GM18907 (cell line): ENCODE results near the gene FKBP10.
"Not testable (repeated sequence)": the region's sequence is repeated elsewhere in the genome, so short reads cannot be mapped to it uniquely, and the experiment has no call there.

Experiments used
- ATAC-seq: cut with Tn5 transposase; IDR thresholded peaks from one replicate; pipeline ENCODE4 v1.9.1; 2021; ENCODE audit warnings: mild to moderate bottlenecking, moderate library complexity; ENCODE audit not compliant: unreplicated experiment

The FKBP10 gene

GRCh38 chr17:41837761-41838538 lies 25.1 kb downstream of the FKBP10 start, which contains the start of gene KLHL10:
TSS of gene KLHL10 (plus strand) at chr17:41837825. CDS start at chr17:41837933, 108 bp downstream.
- no peak for ATAC-seq

DNA sequence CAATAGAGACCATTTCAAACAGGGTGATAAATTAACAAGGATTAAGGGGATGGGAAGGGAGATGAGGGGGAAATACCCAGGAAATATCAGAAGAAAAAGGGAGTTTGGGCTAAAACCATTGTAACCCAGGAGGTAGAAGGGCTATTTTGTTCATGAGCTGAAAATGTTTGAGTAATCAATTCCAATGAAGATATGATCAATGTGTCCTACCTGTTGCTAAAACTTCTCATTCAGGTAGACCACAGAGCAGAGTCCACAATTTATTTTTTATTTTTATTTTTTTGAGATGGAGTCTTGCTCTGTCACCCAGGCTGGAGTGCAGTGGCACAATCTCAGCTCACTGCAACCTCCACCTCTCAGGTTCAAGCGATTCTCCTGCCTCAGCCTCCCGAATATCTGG lies 26.6 kb downstream of the FKBP10 start:
- ATAC-seq: not testable (repeated sequence)

GRCh38 chr17:41840781-41841180 lies 28.0 kb downstream of the FKBP10 start:
- ATAC-seq: not testable (repeated sequence)

DNA sequence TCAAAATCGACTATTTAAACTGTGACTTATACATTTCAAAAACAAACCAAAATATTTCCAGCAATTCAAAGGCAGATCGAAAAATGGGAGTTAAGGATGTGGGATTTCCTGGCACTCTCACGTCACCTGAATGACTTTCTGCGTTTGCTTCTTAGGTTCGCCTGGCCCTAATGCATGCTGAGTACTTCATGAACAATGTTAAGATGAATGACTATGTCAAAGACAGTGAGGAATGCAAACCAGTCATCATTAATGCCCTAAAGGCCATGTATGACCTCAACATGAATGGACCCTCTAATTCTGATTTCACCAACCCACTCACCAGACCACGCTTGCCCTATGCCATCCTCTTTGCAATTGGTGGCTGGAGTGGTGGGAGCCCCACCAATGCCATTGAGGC lies 32.2 kb downstream of the FKBP10 start:
- ATAC-seq: no peak

- ATAC-seq: no peak
These were observed 36.0 kb downstream of the FKBP10 start for GRCh38 chr17:41848788-41849187.

DNA sequence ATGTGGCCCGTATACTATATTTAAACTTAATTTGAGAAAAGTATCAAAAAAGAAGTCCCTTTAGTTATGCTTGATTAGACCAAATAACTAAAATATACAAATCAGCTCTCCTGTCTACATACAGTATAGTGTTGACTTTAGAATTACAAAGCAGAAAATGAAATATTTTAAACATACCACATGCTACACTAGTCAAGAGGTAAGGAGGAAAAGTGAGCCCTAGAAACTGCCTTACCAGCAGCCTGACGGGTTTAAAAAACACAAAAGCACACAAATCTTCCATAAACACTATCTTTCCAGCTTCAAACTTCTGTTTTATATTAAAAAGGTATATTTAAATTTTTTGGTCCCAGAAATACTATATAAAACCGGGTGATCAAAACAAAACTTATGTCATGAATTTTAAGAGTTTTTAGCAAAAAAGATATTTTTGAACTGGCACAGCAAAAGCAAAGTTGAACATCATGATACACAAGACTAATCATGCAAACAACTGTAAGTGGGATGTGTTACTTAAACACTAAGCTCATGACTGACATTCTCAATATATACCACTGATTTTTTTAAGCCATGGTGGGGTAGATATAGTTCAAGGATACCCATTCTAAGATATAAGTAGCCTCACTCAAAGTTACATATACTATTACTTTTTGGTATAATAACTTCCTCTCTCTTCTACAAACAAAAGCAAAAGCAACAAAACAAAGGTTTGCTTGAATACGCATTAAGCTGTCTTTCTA lies 36.6 kb downstream of the FKBP10 start:
- no peak for ATAC-seq

DNA sequence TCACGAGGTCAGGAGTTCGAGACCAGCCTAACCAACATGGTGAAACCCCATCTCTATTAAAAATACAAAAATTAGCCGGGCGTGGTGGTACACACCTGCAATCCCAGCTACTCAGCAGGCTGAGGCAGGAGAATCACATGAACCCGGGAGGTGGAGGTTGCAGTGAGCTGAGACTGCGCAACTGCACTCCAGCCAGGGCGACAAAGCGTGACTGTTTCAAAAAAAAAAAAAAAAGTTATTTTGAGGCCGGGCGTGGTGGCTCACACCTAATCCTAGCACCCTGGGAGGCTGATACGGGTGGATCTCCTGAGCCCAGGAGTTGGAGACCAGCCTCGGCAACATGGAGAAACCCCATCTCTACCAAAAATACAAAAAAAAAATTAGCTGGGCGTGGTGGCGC lies 38.6 kb downstream of the FKBP10 start:
- ATAC-seq: not testable (repeated sequence)

- ATAC-seq: no peak
These were observed 47.6 kb downstream of the FKBP10 start for GRCh38 chr17:41860254-41860931.

DNA sequence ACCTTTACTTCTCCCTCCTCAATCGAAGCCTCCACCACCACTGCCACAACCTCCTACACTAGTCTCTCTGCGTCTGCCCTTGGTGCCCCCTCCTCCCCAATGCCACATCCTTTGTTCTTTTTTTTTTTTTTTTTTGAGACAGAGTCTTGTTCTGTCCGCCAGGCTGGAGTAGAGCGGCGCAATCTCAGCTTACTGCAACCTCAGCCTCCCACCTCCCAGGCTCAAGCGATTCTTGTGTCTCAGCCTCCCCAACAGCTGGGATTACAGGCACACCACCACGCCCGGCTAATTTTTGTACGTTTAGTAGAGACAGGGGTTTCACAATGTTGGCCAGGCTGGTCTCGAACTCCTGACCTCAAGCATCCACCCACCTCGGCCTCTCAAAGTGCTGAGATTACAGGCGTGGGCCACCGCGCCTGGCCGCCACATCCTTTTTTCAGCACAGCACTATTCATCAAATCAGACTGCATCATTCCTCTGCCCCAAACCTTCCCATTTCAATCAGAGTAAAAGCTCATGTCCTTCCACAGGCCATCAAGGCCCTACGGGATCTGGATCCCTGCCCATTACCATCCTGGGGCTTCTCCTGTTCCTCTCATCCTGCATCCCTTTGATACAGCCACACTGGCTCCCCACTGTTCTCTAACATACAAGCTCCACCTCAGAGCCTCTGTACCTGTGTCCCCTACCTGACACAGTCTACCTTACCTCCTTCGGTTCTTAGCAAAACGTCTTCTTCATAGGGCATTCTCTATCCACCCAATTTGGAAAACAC lies 50.5 kb downstream of the FKBP10 start:
- ATAC-seq: no peak

DNA sequence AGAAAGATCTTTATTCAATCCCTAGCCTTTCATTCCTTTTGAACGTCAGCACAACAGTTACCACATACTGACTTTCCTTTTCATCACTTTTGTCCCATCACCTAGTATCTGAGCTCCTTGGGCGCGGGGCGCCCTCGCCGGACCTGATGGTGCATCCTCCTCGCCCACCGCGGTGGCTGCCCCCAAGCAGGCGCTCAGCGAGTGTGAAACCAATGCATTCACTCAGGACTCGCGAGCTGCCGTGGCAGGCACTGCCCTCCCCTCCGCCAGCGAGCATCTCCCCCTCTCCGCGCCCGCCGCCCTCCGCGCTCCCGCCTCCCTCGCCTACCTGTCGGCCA lies 51.7 kb downstream of the FKBP10 start:
- no peak for ATAC-seq

GRCh38 chr17:41864836-41865595 lies 52.2 kb downstream of the FKBP10 start, which contains the start of gene KLHL11:
TSS of gene KLHL11 (minus strand) at chr17:41865423. CDS start at chr17:41865370, 53 bp downstream.
- peak; percentile 82 for ATAC-seq

- ATAC-seq: no peak
These were observed 52.7 kb downstream of the FKBP10 start for GRCh38 chr17:41865596-41865893.

DNA sequence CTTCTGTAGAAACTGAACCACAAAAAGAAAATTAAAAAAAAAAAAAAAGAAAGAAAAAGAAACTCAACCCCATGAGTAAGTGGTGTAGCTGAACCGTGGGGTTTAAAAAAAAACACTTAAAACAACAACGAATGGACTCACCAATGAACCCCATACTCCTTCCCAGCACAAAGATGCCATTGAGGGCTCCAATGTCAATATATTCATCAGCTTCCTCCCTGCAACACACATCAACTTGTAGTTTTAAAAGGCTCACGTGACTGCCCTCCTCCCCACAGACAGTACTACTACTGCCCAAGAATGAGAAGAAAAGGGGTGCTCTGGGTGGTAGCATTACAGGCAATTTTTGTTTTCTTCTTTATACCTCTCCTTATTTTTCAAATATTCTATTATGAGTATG lies 55.8 kb downstream of the FKBP10 start:
- ATAC-seq: no peak

GRCh38 chr17:41869426-41869825 lies 56.6 kb downstream of the FKBP10 start:
- no peak for ATAC-seq

GRCh38 chr17:41870097-41870496 lies 57.3 kb downstream of the FKBP10 start:
- no peak for ATAC-seq

- ATAC-seq: no peak
These were observed 57.8 kb downstream of the FKBP10 start for GRCh38 chr17:41870627-41871026.

DNA sequence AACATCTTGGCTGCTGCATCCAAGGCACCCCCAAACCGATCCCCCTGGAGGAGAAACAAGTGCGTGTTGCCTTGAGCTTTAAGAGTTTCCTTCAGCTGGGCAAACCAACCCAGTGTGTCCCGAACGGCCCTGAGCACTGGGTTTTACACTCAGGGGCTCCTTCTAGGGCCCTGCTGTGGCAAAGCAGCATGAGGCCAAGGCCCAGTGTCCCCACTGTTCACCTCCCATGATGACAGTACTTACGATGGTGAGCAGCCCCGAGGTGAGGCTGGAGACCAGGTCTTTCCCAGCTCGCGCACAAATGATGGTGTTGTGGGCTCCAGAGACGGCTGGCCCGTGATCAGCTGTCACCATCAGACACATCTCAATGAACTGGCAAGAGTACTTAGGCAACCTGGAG lies 59.0 kb downstream of the FKBP10 start:
- ATAC-seq: no peak
